Stimulated activated naive CD8-positive, alpha-beta T cell treated with anti-CD3 and anti-CD28 coated beads, Interleukin-15, Interleukin-2, amounts not matched to agents 100 ng/mL and 50 ng/mL, for 24 hours (primary cell): Measurements from ENCODE around the gene MTHFD1.
"Not testable (repeated sequence)": the region's sequence is repeated elsewhere in the genome, so short reads cannot be mapped to it uniquely, and the experiment has no call there.

Experiments used
- H3K27ac Mint-ChIP-seq: one replicate; pipeline ENCODE4 v1.8.0; 2021; ENCODE audit warnings: mild to moderate bottlenecking, mixed read lengths
- H3K27me3 Mint-ChIP-seq: one replicate; pipeline ENCODE4 v1.8.0; 2021; ENCODE audit warnings: mixed read lengths
- H3K36me3 Mint-ChIP-seq: one replicate; pipeline ENCODE4 v1.8.0; 2021; ENCODE audit warnings: low read depth, mixed read lengths
- H3K4me1 Mint-ChIP-seq: one replicate; pipeline ENCODE4 v1.8.0; 2021; ENCODE audit warnings: low read depth, mixed read lengths
- H3K4me3 Mint-ChIP-seq: one replicate; pipeline ENCODE4 v1.8.0; 2021; ENCODE audit warnings: mild to moderate bottlenecking, mixed read lengths
- H3K9me3 Mint-ChIP-seq: one replicate; pipeline ENCODE4 v1.8.0; 2021; ENCODE audit warnings: mixed read lengths

Gene MTHFD1

DNA sequence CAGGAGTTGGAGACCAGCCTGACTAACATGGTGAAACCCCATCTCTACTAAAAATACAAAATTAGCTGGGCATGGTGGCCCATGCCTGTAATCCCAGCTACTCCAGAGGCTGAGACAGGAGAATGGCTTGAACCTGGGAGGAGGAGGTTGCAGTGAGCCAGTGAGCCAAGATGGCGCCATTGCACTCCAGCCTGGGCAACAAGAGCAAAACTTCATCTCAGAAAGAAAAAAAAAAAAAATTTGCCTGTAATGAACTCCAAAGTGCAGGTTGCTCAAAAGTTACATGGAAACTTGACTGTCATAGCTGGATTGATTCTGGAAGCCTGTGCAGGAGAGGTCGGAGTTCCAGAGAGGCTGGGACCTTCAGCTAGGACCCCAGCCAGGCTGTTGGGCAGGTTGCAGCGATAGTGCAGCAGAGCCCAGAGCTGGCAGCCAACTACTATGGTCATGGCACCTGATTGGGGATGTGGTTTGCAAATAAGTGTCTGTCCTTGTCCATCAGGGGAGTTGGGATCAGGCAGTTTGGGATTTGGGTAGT, 5.1 kb downstream of the MTHFD1 start:
- Mint-ChIP-seq H3K36me3 (peaks cover 67% of the 10 kb centered on the region), H3K4me1 (peaks cover 50% of the 10 kb centered on the region)
- H3K9me3 Mint-ChIP-seq, H3K27me3 Mint-ChIP-seq, H3K4me3 Mint-ChIP-seq, H3K27ac Mint-ChIP-seq: not testable (repeated sequence)

DNA sequence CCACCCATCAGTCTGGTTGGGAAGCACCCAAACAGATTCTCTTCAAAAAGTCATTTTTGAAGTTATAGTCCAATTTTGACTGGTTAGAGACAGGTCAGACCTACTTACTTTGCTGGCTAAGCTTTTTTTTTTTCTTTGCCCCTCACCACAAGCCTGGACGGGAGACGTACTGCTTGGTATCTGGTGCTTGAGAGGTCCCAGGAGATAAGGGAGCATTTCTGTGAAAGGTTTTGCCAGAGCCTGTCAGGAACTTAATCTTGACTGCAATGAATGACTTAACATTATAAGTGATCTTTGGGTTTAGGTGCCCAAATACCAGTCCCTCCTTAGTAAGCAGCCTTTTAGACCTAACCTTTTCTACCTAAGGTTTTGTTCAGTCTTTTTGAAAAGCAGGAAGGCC, 6.3 kb downstream of the MTHFD1 start:
- peaks cover 43% of the 10 kb centered on the region for H3K4me1 Mint-ChIP-seq
- no peaks in the 10 kb centered on the region for H3K9me3 Mint-ChIP-seq
- peaks cover 68% of the 10 kb centered on the region for H3K36me3 Mint-ChIP-seq
- H3K27ac Mint-ChIP-seq, result no peak overlapping the region
- H3K4me3 Mint-ChIP-seq, result no peak overlapping the region
- H3K27me3 Mint-ChIP-seq, result no peaks in the 10 kb centered on the region

DNA sequence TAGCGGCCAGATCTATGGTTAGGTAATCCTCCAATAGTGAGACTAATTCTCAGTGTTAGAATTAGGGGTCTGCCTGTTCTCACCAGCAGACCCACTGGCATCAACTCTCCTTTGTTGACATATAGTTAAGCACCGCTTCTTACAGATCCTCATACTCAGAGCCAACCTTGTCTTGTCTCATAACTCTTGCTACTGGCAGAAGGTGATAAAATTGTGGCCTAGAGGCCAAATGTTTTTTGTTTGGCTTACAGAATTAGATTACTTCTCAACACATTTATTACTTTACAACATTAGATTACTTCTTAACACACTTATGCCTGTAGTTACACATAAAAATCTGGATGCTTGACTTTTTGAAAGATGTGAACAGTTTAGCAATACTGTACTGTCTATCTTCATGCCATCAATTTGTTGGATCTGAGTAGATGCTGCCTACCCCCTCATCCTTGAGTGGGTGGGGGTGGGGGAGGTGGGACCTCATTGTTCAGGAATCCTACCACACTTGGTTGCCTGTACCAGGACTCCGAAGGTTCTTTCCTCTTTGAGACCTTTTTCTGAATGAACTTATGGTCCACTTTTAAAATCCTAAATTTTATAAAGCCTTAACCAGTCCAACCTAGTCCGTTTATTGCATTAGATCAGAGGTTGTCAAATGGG, 7.0 kb downstream of the MTHFD1 start:
- Mint-ChIP-seq H3K27me3 (no peaks in the 10 kb centered on the region), H3K27ac (no peak overlapping the region), H3K9me3 (no peaks in the 10 kb centered on the region), H3K36me3 (peaks cover 62% of the 10 kb centered on the region), H3K4me3 (no peak overlapping the region), H3K4me1 (peaks cover 37% of the 10 kb centered on the region)

DNA sequence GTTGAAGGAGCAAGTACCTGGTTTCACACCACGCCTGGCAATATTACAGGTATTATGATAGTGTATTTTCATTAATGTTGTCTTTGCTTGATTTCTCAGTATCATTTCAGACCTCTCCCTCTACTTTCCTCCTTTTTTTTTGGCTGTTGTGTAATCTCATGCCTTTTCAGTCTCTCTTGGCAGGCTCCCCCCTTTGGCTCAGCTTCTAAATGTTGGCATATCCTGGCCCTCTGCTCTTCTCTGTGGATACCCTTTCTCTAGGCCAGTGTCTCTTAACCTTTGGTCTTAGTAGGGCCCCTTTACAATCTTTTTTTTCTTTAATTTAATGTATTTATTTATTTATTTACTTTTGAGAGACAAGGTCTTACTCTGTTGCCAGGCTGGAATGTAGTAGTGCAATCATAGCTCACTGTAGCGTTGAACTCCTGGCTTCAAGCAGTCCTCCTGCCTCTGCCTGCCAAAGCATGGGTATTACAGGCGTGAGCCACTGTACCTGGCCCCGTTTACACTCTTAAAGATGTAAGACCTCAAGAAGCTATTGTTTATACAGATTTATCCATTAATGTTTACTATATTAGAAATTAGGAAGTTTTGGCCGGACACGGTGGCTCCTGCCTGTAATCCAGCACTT, 12.8 kb downstream of the MTHFD1 start:
- Mint-ChIP-seq H3K27me3 (no peaks in the 10 kb centered on the region), H3K9me3 (no peaks in the 10 kb centered on the region), H3K36me3 (peaks cover 53% of the 10 kb centered on the region), H3K27ac (no peak overlapping the region), H3K4me1 (peaks cover 7% of the 10 kb centered on the region), H3K4me3 (no peak overlapping the region)

DNA sequence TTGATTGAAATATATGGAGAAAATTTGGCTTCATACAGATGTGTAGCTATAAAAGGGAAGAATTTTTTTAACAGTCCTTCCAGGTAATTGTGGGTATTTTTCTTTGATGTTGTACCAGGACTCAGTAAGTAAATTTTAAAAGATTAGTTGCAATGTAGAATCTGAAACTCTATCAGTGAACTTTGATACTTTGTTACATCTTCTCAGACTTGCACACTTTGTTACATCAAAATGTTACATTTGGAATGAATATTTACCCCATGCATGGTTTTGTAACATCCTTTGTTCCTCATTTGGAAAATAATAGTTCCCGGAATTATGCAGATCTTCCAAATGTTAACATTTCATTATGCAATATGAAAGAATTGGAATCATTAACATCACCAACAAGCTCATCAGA, 13.8 kb downstream of the MTHFD1 start:
- Mint-ChIP-seq H3K27me3 (no peaks in the 10 kb centered on the region), H3K4me3 (no peak overlapping the region), H3K36me3 (peaks cover 63% of the 10 kb centered on the region), H3K27ac (no peak overlapping the region), H3K4me1 (peaks cover 7% of the 10 kb centered on the region), H3K9me3 (no peaks in the 10 kb centered on the region)

DNA sequence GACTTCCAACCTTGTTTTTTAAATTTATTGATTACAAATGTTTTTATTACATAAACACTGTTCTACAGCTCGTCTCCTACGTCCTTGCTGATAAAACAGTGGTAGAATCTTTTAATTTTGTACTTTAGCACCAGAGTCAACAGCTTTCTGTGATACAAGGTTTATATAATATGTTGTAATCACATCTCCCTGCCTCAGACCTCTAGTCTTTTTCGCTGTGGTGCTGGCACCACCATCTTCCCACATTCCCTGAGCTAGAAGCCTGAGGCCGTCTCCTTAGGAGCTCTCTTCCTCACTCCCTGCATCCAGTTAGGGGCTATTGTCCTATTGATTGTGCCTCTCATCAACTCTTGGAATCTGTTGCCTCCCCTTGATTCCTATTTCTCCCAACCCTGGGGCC, 17.1 kb downstream of the MTHFD1 start:
- H3K4me3 Mint-ChIP-seq, result no peak overlapping the region
- H3K9me3 Mint-ChIP-seq, result no peaks in the 10 kb centered on the region
- H3K36me3 Mint-ChIP-seq, result peaks cover 63% of the 10 kb centered on the region
- H3K27ac Mint-ChIP-seq, result no peak overlapping the region
- H3K27me3 Mint-ChIP-seq, result no peaks in the 10 kb centered on the region
- H3K4me1 Mint-ChIP-seq, result peaks cover 20% of the 10 kb centered on the region

DNA sequence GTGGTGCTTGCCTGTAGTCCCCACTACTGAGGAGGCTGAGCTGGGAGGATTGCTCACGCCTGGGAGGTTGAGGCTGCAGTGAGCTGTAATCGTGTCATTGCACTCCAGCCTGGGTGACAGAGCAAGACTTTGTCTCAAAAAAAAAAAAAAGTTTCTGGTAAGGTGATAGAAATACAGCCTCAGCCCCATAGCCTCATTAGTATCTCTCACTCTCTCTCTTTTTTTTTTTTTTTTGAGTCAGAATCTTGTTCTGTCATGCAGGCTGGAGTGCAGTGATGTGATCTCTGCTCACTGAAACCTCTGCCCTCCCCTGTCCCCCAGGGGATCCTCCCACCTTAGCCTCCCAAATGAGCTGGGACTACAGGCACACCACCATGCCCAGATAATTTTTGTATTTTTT, 19.2 kb downstream of the MTHFD1 start:
- Mint-ChIP-seq H3K4me1 (peaks cover 31% of the 10 kb centered on the region), H3K36me3 (peaks cover 66% of the 10 kb centered on the region), H3K27ac (no peak overlapping the region), H3K27me3 (no peaks in the 10 kb centered on the region), H3K4me3 (no peak overlapping the region), H3K9me3 (no peaks in the 10 kb centered on the region)

DNA sequence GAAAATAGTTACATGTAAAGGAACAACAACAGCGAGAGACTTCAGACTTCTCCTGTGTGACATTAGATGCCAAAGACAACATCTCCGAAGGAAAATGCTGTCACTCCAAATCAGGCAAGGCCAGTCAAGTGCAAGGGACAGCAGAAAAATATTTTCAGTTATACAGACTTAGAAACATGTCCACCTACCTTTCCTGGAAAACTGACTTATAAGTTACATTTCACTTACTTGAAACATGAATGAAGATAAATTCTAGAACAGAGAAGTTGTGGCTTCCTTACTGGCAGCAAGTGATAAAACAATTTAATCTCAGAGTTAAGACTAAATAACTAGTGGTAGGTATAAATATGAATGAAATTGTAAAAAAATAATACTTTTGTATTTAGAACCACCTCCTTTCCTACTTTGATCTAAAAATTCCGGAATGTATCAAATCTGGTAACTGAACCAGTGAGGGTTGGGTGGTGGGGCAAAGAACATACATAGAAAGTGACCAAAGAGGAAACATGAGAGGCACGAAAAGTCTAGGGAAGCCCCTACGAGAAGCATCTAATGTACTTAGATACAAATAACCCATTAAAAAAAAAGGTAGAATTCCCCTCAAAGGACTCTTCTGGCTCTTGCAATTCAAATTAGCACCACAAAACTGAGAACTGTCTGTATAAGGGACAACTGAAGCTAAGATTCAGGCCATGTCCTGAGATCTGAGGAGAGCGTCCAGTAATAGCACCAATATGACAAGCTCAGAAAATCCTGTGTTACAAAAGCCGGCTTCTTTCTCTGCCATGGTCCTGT, 21.2 kb downstream of the MTHFD1 start:
- H3K4me1 Mint-ChIP-seq, result peaks cover 31% of the 10 kb centered on the region
- no peak overlapping the region for H3K4me3 Mint-ChIP-seq
- H3K27ac Mint-ChIP-seq, result no peak overlapping the region
- H3K9me3 Mint-ChIP-seq, result no peaks in the 10 kb centered on the region
- H3K36me3 Mint-ChIP-seq, result peaks cover 66% of the 10 kb centered on the region
- H3K27me3 Mint-ChIP-seq, result no peaks in the 10 kb centered on the region

DNA sequence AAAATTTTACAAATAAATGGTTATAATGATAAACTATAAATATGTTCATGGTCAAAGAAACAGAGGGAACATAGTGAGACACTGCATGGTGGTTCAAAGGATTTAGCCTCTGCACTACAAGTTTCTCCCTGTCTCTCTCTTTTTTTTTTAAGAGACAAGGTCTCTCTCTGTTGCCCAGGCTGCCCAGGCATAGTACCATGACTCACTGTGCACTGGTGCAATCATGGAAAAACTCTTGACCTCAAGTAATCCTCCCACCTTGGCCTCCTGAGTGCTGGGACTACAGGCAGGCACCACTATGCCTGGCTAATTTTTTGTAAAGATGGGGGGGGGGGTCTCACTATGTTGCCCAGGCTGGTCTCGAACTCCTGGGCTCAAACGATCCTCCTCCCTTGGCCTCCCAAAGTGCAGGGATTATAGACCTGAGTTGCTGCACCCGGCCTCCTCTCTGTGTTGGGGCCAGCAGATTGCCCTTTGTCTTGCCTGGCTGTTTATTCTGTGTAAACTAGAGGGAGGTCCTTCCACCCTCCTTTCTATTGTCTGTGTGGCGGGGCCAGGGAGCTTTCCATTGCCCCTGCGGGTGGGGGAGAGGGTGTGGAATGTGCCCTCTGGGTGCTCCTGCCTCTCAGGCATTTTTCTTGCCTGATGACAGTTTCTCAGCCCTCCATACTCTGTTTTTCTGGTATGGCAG, 22.1 kb downstream of the MTHFD1 start:
- peaks cover 63% of the 10 kb centered on the region for H3K36me3 Mint-ChIP-seq

DNA sequence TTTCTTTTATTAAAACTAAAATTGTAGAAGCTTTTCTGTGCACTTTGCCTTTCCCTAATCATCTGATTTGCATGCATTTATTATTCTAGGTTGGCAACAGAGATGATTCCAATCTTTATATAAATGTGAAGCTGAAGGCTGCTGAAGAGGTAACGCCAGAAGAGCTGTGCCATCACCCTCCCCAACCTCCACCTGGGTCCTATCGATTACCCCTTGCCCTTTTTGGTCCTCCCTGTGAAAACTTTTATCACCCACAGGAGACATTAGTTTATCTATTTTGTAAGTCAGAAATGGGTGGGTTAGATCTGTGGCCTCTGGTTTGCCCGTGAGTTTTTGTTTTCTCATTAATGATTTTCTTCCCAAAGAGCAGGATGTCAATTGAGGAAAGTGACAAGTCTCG, 22.8 kb downstream of the MTHFD1 start:
- Mint-ChIP-seq H3K4me3 (no peak overlapping the region), H3K27ac (peak overlapping the region; percentile 26), H3K36me3 (peaks cover 63% of the 10 kb centered on the region), H3K27me3 (no peaks in the 10 kb centered on the region), H3K4me1 (peaks cover 37% of the 10 kb centered on the region), H3K9me3 (no peaks in the 10 kb centered on the region)

More for the DNA sequence above, 22.1 kb downstream of the MTHFD1 start:
- Mint-ChIP-seq H3K4me3 (no peak overlapping the region), H3K27me3 (no peaks in the 10 kb centered on the region), H3K9me3 (no peaks in the 10 kb centered on the region), H3K4me1 (peaks cover 29% of the 10 kb centered on the region), H3K27ac (peak overlapping the region; percentile 11)

DNA sequence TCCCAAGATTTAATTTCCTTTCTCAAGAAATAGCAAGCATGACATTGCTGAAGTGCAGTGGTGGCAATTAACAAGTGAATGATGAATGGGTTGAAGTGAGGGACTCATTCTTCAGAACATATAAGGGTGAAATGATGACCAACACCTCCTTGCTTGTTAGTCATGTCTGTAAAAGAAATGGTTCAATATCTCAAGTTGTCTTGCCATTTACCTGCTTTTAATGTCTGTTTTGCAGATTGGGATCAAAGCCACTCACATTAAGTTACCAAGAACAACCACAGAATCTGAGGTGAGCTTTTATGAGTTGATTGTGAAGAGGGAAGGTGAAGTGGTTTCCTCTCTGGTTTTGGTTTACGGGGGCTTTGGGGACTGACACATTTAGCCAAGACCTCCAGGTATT, 24.1 kb downstream of the MTHFD1 start:
- peaks cover 49% of the 10 kb centered on the region for H3K4me1 Mint-ChIP-seq
- peaks cover 64% of the 10 kb centered on the region for H3K36me3 Mint-ChIP-seq
- no peaks in the 10 kb centered on the region for H3K9me3 Mint-ChIP-seq

DNA sequence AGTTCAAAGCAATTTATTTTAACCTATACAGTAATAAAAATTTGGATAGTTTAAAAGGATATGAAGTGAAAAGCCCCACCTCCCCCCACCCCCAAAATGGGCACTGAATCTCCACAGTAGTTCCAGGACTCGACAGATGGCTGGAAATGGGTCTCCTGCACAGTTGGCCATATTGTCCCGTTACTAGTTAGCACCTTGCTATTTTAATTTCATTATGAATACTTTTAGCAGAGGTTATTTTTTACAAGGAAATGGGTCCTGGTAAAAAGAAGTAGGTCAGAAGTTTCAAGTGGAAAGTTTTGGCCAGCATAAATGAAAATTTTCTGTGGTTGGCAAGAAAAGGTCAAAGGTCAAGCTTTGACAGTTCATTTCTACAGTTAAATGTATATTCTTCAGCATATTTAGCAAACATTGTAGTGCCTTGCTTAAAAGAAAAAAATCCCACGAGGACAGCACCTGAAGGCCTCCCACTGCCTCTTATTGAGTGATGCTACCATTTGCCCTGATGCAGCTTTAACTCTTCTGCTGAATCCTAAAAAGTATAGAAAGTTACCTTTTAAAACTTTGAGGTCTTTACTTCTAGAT, 28.3 kb downstream of the MTHFD1 start:
- H3K9me3 Mint-ChIP-seq, result no peaks in the 10 kb centered on the region
- H3K4me1 Mint-ChIP-seq, result peaks cover 25% of the 10 kb centered on the region
- H3K36me3 Mint-ChIP-seq, result peaks cover 78% of the 10 kb centered on the region
- peak overlapping the region; percentile 34 for H3K27ac Mint-ChIP-seq
- no peaks in the 10 kb centered on the region for H3K27me3 Mint-ChIP-seq
- no peak overlapping the region for H3K4me3 Mint-ChIP-seq

More for the DNA sequence above, 24.1 kb downstream of the MTHFD1 start:
- no peaks in the 10 kb centered on the region for H3K27me3 Mint-ChIP-seq
- H3K4me3 Mint-ChIP-seq, result no peak overlapping the region
- H3K27ac Mint-ChIP-seq, result no peak overlapping the region

DNA sequence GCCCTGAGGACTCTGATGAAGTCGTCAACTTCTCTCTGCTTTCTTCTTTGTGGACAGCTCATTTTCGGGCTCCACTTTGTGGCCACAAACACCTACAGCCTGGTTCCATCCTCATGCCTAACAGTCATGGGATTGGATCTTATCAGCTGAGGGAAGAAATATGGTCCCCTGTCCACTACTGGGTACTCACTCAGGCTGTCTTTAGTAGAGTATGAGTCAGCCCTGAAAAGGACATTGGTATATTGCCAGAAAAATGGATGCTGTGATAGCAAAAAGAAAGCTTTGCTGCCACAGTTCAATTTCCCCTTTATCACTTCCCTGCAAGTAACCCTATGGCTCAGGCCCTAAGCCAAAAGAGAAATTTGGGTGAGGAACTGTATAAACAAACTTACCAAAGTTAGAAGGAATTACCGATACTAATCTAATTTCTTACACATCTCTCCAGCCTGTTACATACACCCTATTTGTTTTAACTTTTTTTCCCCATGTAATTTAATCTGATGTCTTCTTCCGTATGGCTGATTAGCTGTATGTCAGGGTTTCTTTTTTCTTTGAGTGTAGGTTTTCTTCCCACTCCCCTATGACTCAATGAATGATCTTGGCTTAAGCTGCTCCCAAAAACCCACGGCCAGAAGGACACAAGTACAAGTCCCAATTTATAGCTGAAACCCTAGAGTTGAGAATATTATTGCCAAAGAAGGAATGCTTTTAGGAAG, 29.1 kb downstream of the MTHFD1 start:
- H3K4me3 Mint-ChIP-seq, result no peak overlapping the region
- peaks cover 22% of the 10 kb centered on the region for H3K4me1 Mint-ChIP-seq
- H3K9me3 Mint-ChIP-seq, result no peaks in the 10 kb centered on the region
- H3K27me3 Mint-ChIP-seq, result no peaks in the 10 kb centered on the region
- H3K36me3 Mint-ChIP-seq, result peaks cover 76% of the 10 kb centered on the region
- peak overlapping the region; percentile 4 for H3K27ac Mint-ChIP-seq

DNA sequence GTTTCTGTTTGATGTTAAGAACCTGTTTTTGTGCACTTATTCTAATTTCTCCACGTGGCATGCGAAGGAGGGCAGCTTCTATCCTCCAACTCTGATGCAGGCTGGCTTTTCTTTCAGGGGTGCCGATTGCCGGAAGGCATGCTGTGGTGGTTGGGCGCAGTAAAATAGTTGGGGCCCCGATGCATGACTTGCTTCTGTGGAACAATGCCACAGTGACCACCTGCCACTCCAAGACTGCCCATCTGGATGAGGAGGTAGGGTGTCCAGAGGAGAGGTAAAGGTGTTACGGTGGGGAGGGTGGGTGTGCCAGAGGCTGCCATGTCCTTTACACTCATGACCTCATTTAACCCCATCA, 29.6 kb downstream of the MTHFD1 start:
- H3K4me1 Mint-ChIP-seq, result peaks cover 27% of the 10 kb centered on the region
- no peaks in the 10 kb centered on the region for H3K27me3 Mint-ChIP-seq
- no peaks in the 10 kb centered on the region for H3K9me3 Mint-ChIP-seq
- no peak overlapping the region for H3K4me3 Mint-ChIP-seq
- peaks cover 77% of the 10 kb centered on the region for H3K36me3 Mint-ChIP-seq
- H3K27ac Mint-ChIP-seq, result peak overlapping the region; percentile 4
